BLaER1 treated with 17β-estradiol and CSF1 and Interleukin-3, amounts not matched to agents 10 nM and 100 nM (cell line): Measurements from ENCODE around the gene SNX10.

ENCODE experiments used
- H3K27ac ChIP-seq, 11 experiments: shearing (Covaris generic); formaldehyde crosslinking; 2 replicates each; pipeline ENCODE4 v1.8.1; 2022
- H3K27me3 ChIP-seq, 11 experiments: shearing (Covaris generic); formaldehyde crosslinking; 2 replicates each; pipeline ENCODE4 v1.8.1; 2022
- H3K36me3 ChIP-seq, 11 experiments: shearing (Covaris generic); formaldehyde crosslinking; 2 replicates each; pipeline ENCODE4 v1.8.1; 2022
- H3K4me1 ChIP-seq, 10 experiments: shearing (Covaris generic); formaldehyde crosslinking; 2 replicates each; pipeline ENCODE4 v1.8.1; 2022
- H3K4me2 ChIP-seq, 11 experiments: shearing (Covaris generic); formaldehyde crosslinking; 2 replicates each; pipeline ENCODE4 v1.8.1; 2022
- H3K4me3 ChIP-seq, 10 experiments: shearing (Covaris generic); formaldehyde crosslinking; 2 replicates each; pipeline ENCODE4 v1.8.1; 2022
- H3K9ac ChIP-seq, 11 experiments: shearing (Covaris generic); formaldehyde crosslinking; 2 replicates each; pipeline ENCODE4 v1.8.1; 2022
- H3K9me3 ChIP-seq, 11 experiments: shearing (Covaris generic); formaldehyde crosslinking; replicated peaks in 1 of 11; 2 replicates each; pipeline ENCODE4 v1.8.1; 2022
- H4K20me1 ChIP-seq, 11 experiments: shearing (Covaris generic); formaldehyde crosslinking; 2 replicates each; pipeline ENCODE4 v1.8.1; 2022
- Cebpa-rat ChIP-seq, 11 experiments: shearing (Covaris generic); IDR thresholded peaks; 2 replicates each; pipeline ENCODE4 v1.8.1; 2022

SNX10 gene

DNA sequence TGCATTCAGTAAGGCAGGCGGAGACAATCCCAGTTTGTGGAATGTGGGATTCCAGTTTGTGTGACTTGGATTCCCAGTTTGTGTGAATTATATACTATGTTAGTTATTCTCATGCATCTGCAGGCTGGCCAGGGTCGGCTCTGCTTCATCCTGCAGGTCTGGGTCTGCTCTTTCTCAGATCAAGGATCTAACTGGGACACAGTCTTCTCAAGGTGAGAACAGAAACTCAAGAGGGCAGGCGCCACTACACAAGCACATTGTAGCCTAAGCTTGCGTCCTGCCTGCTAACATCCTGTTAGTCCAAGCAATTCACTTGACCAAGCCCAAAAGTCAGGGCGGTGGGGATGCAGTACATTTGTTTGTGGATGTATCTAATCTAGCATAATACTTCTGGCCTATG is 131.1 kb downstream of the SNX10 start:
- Histone ChIP-seq H4K20me1 (no peaks in the 10 kb centered on the region), H3K27me3 (no peaks in the 10 kb centered on the region), H3K4me3 (no peak overlapping the region), H3K36me3 (no peaks in the 10 kb centered on the region), H3K9me3 (no peaks in the 10 kb centered on the region), H3K4me1 (peaks cover 0 to 15% (median 10%) of the 10 kb centered on the region in 10 experiments; a peak in 16 of 20 replicates), H3K9ac (no peak overlapping the region), H3K27ac (no peak overlapping the region), H3K4me2 (peak overlapping the region in 5 of 11 experiments; percentile 26 to 72 (median 66); a peak in 4 of 22 replicates)
- no peak for TF ChIP-seq Cebpa-rat (IDR thresholded peaks at IDR 0.05)

DNA sequence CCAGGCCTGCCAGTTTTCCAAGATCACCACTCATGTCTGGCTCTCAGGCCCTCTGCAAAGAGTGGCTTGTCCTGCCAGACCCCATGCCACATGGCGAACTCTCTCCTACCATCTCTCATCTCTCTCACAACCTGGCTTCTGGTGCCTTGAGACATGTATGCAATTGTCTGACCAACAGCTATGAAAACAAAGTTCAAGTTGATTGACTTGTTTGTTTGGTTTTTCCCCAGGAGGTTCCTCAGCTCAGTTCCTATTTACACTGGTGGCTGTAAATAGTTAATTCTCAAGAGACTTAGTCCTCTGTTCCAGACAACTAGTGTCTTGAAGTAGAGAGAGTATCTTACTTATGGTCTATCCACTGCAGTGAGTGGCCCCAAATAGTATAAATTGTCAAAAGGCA is 131.8 kb downstream of the SNX10 start:
- TF ChIP-seq Cebpa-rat (IDR thresholded peaks at IDR 0.05), result no peak
- Histone ChIP-seq H3K27ac (no peak overlapping the region), H3K4me2 (peak overlapping the region in 8 of 11 experiments; percentile 26 to 72 (median 60); a peak in 14 of 22 replicates)

More for the DNA sequence above, 131.8 kb downstream of the SNX10 start:
- H3K36me3 ChIP-seq, result no peaks in the 10 kb centered on the region
- H3K9ac ChIP-seq, result no peak overlapping the region
- peaks cover 0 to 1% (median 0%) of the 10 kb centered on the region in 11 experiments; a peak in 3 of 22 replicates for H3K9me3 ChIP-seq
- H3K4me1 ChIP-seq, result peaks cover 0 to 15% (median 10%) of the 10 kb centered on the region in 10 experiments; a peak in 16 of 20 replicates
- no peak overlapping the region for H3K4me3 ChIP-seq
- no peaks in the 10 kb centered on the region for H4K20me1 ChIP-seq
- no peaks in the 10 kb centered on the region for H3K27me3 ChIP-seq
